ENCODE data around the gene NCK2.
A peak's percentile ranks its signal among the peaks of the same experiment; 100 is the strongest.

Gene NCK2

GRCh38 chr2:105739944-105740530 lies 4.7 kb upstream of the NCK2 start:
- ChIA-PET POLR2A (ENCODE audit: low non-redundant PET) (no interaction called here), CTCF (no interaction called here)
- H3K27ac ChIP-seq = no peak overlapping the region
- TF ChIP-seq CTCF (conservative IDR thresholded peaks at IDR 0.05; ENCODE audit: low read depth) = no peak
- DNase-seq (ENCODE audit: low spot score) = no peak

GRCh38 chr2:105741174-105741573 lies 3.5 kb upstream of the NCK2 start:
- POLR2A ChIA-PET (ENCODE audit: low non-redundant PET) = no interaction called here

GRCh38 chr2:105741617-105742016 lies 3.1 kb upstream of the NCK2 start:
- H3K27ac ChIP-seq = no peak overlapping the region
- ChIA-PET POLR2A (ENCODE audit: low non-redundant PET) (no interaction called here), CTCF (no interaction called here)
- DNase-seq (ENCODE audit: low spot score) = no peak
- TF ChIP-seq CTCF (conservative IDR thresholded peaks at IDR 0.05; ENCODE audit: low read depth) = no peak

More at GRCh38 chr2:105741174-105741573, 3.5 kb upstream of the NCK2 start:
- TF ChIP-seq CTCF (conservative IDR thresholded peaks at IDR 0.05; ENCODE audit: low read depth) = no peak
- no peak for DNase-seq (ENCODE audit: low spot score)
- CTCF ChIA-PET = no interaction called here
- H3K27ac ChIP-seq = no peak overlapping the region

- CTCF ChIA-PET = interaction anchor here (0.6 kb wide), 1 partner anchor 166 kb away, joined by 3 read pairs; no protein-coding TSS in a partner anchor
These were observed 412 bp upstream of the NCK2 start for GRCh38 chr2:105744091-105744908.

GRCh38 chr2:105746177-105747080 lies 1.7 kb downstream of the NCK2 start:
- peak; percentile 42 for DNase-seq (ENCODE audit: low spot score)
- CTCF ChIA-PET = interaction anchor here (0.7 to 1.1 kb wide), 2 partner anchors 195 to 596 kb away, joined by 3 to 5 read pairs; no protein-coding TSS in a partner anchor
- peak overlapping the region; percentile 85 for H3K27ac ChIP-seq
- POLR2A ChIA-PET (ENCODE audit: low non-redundant PET) = interaction anchor here (0.5 kb wide), 1 partner anchor 171 kb away, joined by 3 read pairs; no protein-coding TSS in a partner anchor
- TF ChIP-seq CTCF (conservative IDR thresholded peaks at IDR 0.05; ENCODE audit: low read depth) = no peak

More at GRCh38 chr2:105744091-105744908, 412 bp upstream of the NCK2 start:
- TF ChIP-seq CTCF (conservative IDR thresholded peaks at IDR 0.05; ENCODE audit: low read depth) = no peak
- H3K27ac ChIP-seq = peak overlapping the region; percentile 85
- peak; percentile 65 for DNase-seq (ENCODE audit: low spot score)
- POLR2A ChIA-PET (ENCODE audit: low non-redundant PET) = no interaction called here
